Measurements from ENCODE around the gene ACOX3.

The ACOX3 gene

GRCh38 chr4:8480221-8480620 is 39.7 kb upstream of the ACOX3 start:
- Histone ChIP-seq H4K20me1 (ENCODE audit: insufficient read depth, low read length, poor library complexity, severe bottlenecking) (no peaks in the 10 kb centered on the region), H3K9ac (ENCODE audit: low read depth, low read length, poor library complexity, severe bottlenecking) (no peak overlapping the region), H3K4me3 (ENCODE audit: low read length, poor library complexity, severe bottlenecking) (no peak overlapping the region), H3K27me3 (ENCODE audit: insufficient read depth, low read length, poor library complexity, severe bottlenecking) (no peaks in the 10 kb centered on the region), H3F3A (ENCODE audit: low read depth) (no peaks in the 10 kb centered on the region), H2AFZ (ENCODE audit: low read length) (no peak overlapping the region), H3K79me2 (ENCODE audit: insufficient read depth, low read length) (no peaks in the 10 kb centered on the region), H3K4me1 (ENCODE audit: insufficient read depth, low read length, poor library complexity, severe bottlenecking) (no peaks in the 10 kb centered on the region), H3K9me3 (ENCODE audit: insufficient read depth, low read depth, low read length) (no peaks in the 10 kb centered on the region), H3K9me2 (replicated peaks; ENCODE audit: low read depth, low read length) (no peaks in the 10 kb centered on the region), H3K4me2 (ENCODE audit: low read depth, low read length, poor library complexity, severe bottlenecking) (no peak overlapping the region), H3K36me3 (ENCODE audit: insufficient read depth, low read length) (no peaks in the 10 kb centered on the region)
- TF ChIP-seq EZH2phosphoT487 (IDR thresholded peaks at IDR 0.05; ENCODE audit: borderline replicate concordance), result no peak
- no peak for TF ChIP-seq CTCF (conservative IDR thresholded peaks at IDR 0.05; ENCODE audit: low read length)

- no peaks in the 10 kb centered on the region for H3K27me3 ChIP-seq (ENCODE audit: insufficient read depth, low read length, poor library complexity, severe bottlenecking)
- H3K4me2 ChIP-seq (ENCODE audit: low read depth, low read length, poor library complexity, severe bottlenecking), result no peak overlapping the region
- H3K4me3 ChIP-seq (ENCODE audit: low read length, poor library complexity, severe bottlenecking), result no peak overlapping the region
- H3K79me2 ChIP-seq (ENCODE audit: insufficient read depth, low read length), result no peaks in the 10 kb centered on the region
- no peak overlapping the region for H3K9ac ChIP-seq (ENCODE audit: low read depth, low read length, poor library complexity, severe bottlenecking)
- no peaks in the 10 kb centered on the region for H3F3A ChIP-seq (ENCODE audit: low read depth)
- H4K20me1 ChIP-seq (ENCODE audit: insufficient read depth, low read length, poor library complexity, severe bottlenecking), result no peaks in the 10 kb centered on the region
- H3K9me2 ChIP-seq (replicated peaks; ENCODE audit: low read depth, low read length), result no peaks in the 10 kb centered on the region
- no peak for TF ChIP-seq EZH2phosphoT487 (IDR thresholded peaks at IDR 0.05; ENCODE audit: borderline replicate concordance)
- no peak for TF ChIP-seq CTCF (conservative IDR thresholded peaks at IDR 0.05; ENCODE audit: low read length)
- no peaks in the 10 kb centered on the region for H3K36me3 ChIP-seq (ENCODE audit: insufficient read depth, low read length)
- H3K9me3 ChIP-seq (ENCODE audit: insufficient read depth, low read depth, low read length), result no peaks in the 10 kb centered on the region
- H3K4me1 ChIP-seq (ENCODE audit: insufficient read depth, low read length, poor library complexity, severe bottlenecking), result no peaks in the 10 kb centered on the region
- no peak overlapping the region for H2AFZ ChIP-seq (ENCODE audit: low read length)
Observed at GRCh38 chr4:8478801-8479744, 38.5 kb upstream of the ACOX3 start.

GRCh38 chr4:8478371-8478770 is 37.8 kb upstream of the ACOX3 start:
- Histone ChIP-seq H3K9me2 (replicated peaks; ENCODE audit: low read depth, low read length) (no peaks in the 10 kb centered on the region), H3K4me2 (ENCODE audit: low read depth, low read length, poor library complexity, severe bottlenecking) (no peak overlapping the region), H4K20me1 (ENCODE audit: insufficient read depth, low read length, poor library complexity, severe bottlenecking) (no peaks in the 10 kb centered on the region), H3F3A (ENCODE audit: low read depth) (no peaks in the 10 kb centered on the region), H3K79me2 (ENCODE audit: insufficient read depth, low read length) (no peaks in the 10 kb centered on the region), H3K27me3 (ENCODE audit: insufficient read depth, low read length, poor library complexity, severe bottlenecking) (no peaks in the 10 kb centered on the region), H3K4me1 (ENCODE audit: insufficient read depth, low read length, poor library complexity, severe bottlenecking) (no peaks in the 10 kb centered on the region), H3K4me3 (ENCODE audit: low read length, poor library complexity, severe bottlenecking) (no peak overlapping the region), H3K9ac (ENCODE audit: low read depth, low read length, poor library complexity, severe bottlenecking) (no peak overlapping the region), H3K9me3 (ENCODE audit: insufficient read depth, low read depth, low read length) (no peaks in the 10 kb centered on the region), H2AFZ (ENCODE audit: low read length) (no peak overlapping the region), H3K36me3 (ENCODE audit: insufficient read depth, low read length) (no peaks in the 10 kb centered on the region)
- TF ChIP-seq EZH2phosphoT487 (IDR thresholded peaks at IDR 0.05; ENCODE audit: borderline replicate concordance) (no peak), CTCF (conservative IDR thresholded peaks at IDR 0.05; ENCODE audit: low read length) (no peak)
